K562 (cell line): ENCODE results near the gene DDT. TPM values are rescaled to one million over a fixed set of nuclear protein-coding genes. Genes with fewer than 3 reads are reported as not detected.
"Not testable (repeated sequence)": the region's sequence is repeated elsewhere in the genome, so short reads cannot be mapped to it uniquely, and the experiment has no call there.

Experiments used
- ATAC-seq: fragments of 200-7000 bp; cut with Tn5 transposase; 3 replicates; pipeline ENCODE4 v1.9.1; 2020; ENCODE audit warnings: moderate library complexity
- BruUV-seq: library from RNA; stranded (reverse); fragments of 400-500 nt; replicated peaks from 2 replicates; lab custom pipeline; 2021; lab: Mats Ljungman, UMichigan
- CTCF ChIA-PET: fragments of 300-600 bp; formaldehyde crosslinking; extraction: SDS; loops from one replicate; lab custom pipeline; 2021; ENCODE audit warnings: low intra/inter-chr PET ratio; lab: Yijun Ruan, JAX
- POLR2A ChIA-PET: fragments of 300-600, 350-650 bp; sonication (Branson Sonifier 250); formaldehyde crosslinking; extraction: SDS; loops from one replicate; lab custom pipeline; 2021; ENCODE audit warnings: antibody characterized with exemption, inconsistent platforms; lab: Yijun Ruan, JAX
- DNase-seq, 4 experiments: peaks; one replicate each; pipeline versions ENCODE4 v3.0.0 to v3.0.0-alpha.2; 2011 to 2018; ENCODE audit warnings: low spot score in 3 of 4, mixed read lengths in 3 of 4; ENCODE audit errors: extremely low read depth in 1 of 4
- FAIRE-seq: peaks from 2 replicates; lab custom pipeline; 2011; peaks lifted over from hg19 to GRCh38; lab: Jason Lieb, UNC
- H2AFZ ChIP-seq: 2 replicates; pipeline ENCODE4 v1.6.0; 2011; ENCODE audit warnings: low read depth, low read length, control low read depth, inconsistent platforms
- H3K27ac ChIP-seq: fragments of 200-600 bp; 3 replicates; pipeline ENCODE4 v1.8.0; 2011; ENCODE audit warnings: low read depth, mild to moderate bottlenecking, control low read depth, inconsistent platforms, low read length, moderate library complexity, mixed read lengths; ENCODE audit errors: extremely low read depth
- H3K27me3 ChIP-seq, 2 experiments: fragments of 300-600 bp in 1 of 2; 2 replicates in 1 of 2; 3 replicates in 1 of 2; pipeline versions ENCODE4 v1.6.0 to v1.8.0; 2011; ENCODE audit warnings: inconsistent platforms in 2 of 2, low read length in 2 of 2, mild to moderate bottlenecking in 1 of 2, mixed read lengths in 1 of 2, moderate library complexity in 1 of 2; ENCODE audit not compliant: control insufficient read depth in 2 of 2, insufficient read depth in 2 of 2
- H3K36me3 ChIP-seq: fragments of 300-600 bp; 3 replicates; pipeline ENCODE4 v1.8.0; 2011; ENCODE audit warnings: mild to moderate bottlenecking, low read length, inconsistent platforms; ENCODE audit not compliant: control insufficient read depth, insufficient read depth
- H3K4me1 ChIP-seq, 2 experiments: fragments of 200-600 bp in 1 of 2; replicated peaks in 1 of 2; 2 replicates in 1 of 2; 3 replicates in 1 of 2; pipeline versions ENCODE4 v1.5.1 to v1.8.0; 2011; ENCODE audit warnings: inconsistent platforms in 2 of 2, low read length in 2 of 2, mild to moderate bottlenecking in 1 of 2, mixed read lengths in 1 of 2, moderate library complexity in 1 of 2; ENCODE audit not compliant: control insufficient read depth in 2 of 2, insufficient read depth in 2 of 2
- H3K4me2 ChIP-seq: 2 replicates; pipeline ENCODE4 v1.6.1; 2011; ENCODE audit warnings: low read length, control low read depth, inconsistent platforms, mixed read lengths; ENCODE audit not compliant: insufficient read depth
- H3K4me3 ChIP-seq: fragments of 200-600 bp; sonication (generic), shearing (Covaris generic); 2 replicates; pipeline ENCODE4 v1.5.1; 2016; ENCODE audit warnings: control low read depth, inconsistent platforms
- H3K79me2 ChIP-seq: fragments of 200-600 bp; 3 replicates; pipeline ENCODE4 v1.8.0; 2011; ENCODE audit warnings: low read length, inconsistent platforms; ENCODE audit not compliant: control insufficient read depth, insufficient read depth
- H3K9ac ChIP-seq, 2 experiments: 2 replicates each; pipeline versions ENCODE4 v1.6.0 to v1.6.1; 2011; ENCODE audit warnings: low read depth in 2 of 2, low read length in 2 of 2, control low read depth in 1 of 2, inconsistent platforms in 1 of 2, mild to moderate bottlenecking in 1 of 2, mixed read lengths in 1 of 2; ENCODE audit not compliant: insufficient read depth in 1 of 2
- H3K9me1 ChIP-seq: one replicate; pipeline ENCODE4 v1.6.0; 2011; ENCODE audit warnings: inconsistent platforms, mild to moderate bottlenecking, low read length, moderate library complexity; ENCODE audit not compliant: control insufficient read depth, insufficient read depth
- H3K9me3 ChIP-seq: replicated peaks from 2 replicates; pipeline ENCODE4 v1.5.1; 2011; ENCODE audit warnings: low read depth, low read length, inconsistent platforms; ENCODE audit not compliant: control insufficient read depth, insufficient read depth
- H4K20me1 ChIP-seq: replicated peaks from 2 replicates; pipeline ENCODE4 v1.6.1; 2011; ENCODE audit warnings: low read length, inconsistent platforms, mixed read lengths; ENCODE audit not compliant: control insufficient read depth, insufficient read depth
- WGBS: fragments of 100-300 bp; shearing (Covaris generic); methylation state at CpG from one replicate; pipeline ENCODE4 v1.1.6; 2016; ENCODE audit warnings: low coverage, mixed read lengths; ENCODE audit not compliant: insufficient coverage; ENCODE audit errors: missing lambda C conversion rate; 5-methylcytosine and 5-hydroxymethylcytosine counted together
- in situ Hi-C: fragments of 300-500 bp; cut with MboI; formaldehyde crosslinking; loops from 4 replicates; pipeline ENCODE4 v1.15.0; 2018; ENCODE audit warnings: inconsistent platforms, mixed read lengths
- intact Hi-C: fragments of 100-400 bp; cut with micrococcal nuclease; formaldehyde crosslinking; loops from 2 replicates; pipeline ENCODE4 v1.14.2; 2022
- polyA plus RNA-seq, 8 experiments: library from polyadenylated mRNA; depleted of rRNA in 4 of 8; stranded (reverse) in 5 of 8; unstranded in 3 of 8; fragments of >200 nt; fragmentation: Nextera tagmentation in 2 of 8; fragmentation: Illumina TruSeq in 1 of 8; extraction: Ambion mirVana in 2 of 8; extraction: Trizol in 1 of 8; gene quantifications; 2 replicates each; pipeline versions ENCODE4 v1.2.1 to v1.2.3, GENCODE V29; 2011 to 2014; ENCODE audit warnings: inconsistent platforms in 1 of 8, missing spikeins in 1 of 8
- total RNA-seq, 7 experiments: library from RNA; depleted of rRNA in 6 of 7; stranded (reverse); fragments of >200 nt in 6 of 7; fragmentation: Illumina TruSeq in 2 of 7; extraction: Trizol in 2 of 7; gene quantifications; 2 replicates each; pipeline versions ENCODE4 v1.2.1 to v1.2.3, GENCODE V29; 2011 to 2021; ENCODE audit warnings: low replicate concordance in 1 of 7
- TF ChIP-seq, protein P1 (sequence below): sonication (generic); formaldehyde crosslinking; IDR thresholded peaks from 2 replicates; pipeline ENCODE4 v1.9.0; 2022; ENCODE audit warnings: mild to moderate bottlenecking, missing genetic modification reagents

DDT gene
- total and polyA plus RNA-seq, 9 of the 15 experiments (the other 6 are each of a cell fraction or from before 2014, with no cell fraction given) = 24.0 to 209 (median 63.2) TPM

- TF ChIP-seq, protein P1, sequence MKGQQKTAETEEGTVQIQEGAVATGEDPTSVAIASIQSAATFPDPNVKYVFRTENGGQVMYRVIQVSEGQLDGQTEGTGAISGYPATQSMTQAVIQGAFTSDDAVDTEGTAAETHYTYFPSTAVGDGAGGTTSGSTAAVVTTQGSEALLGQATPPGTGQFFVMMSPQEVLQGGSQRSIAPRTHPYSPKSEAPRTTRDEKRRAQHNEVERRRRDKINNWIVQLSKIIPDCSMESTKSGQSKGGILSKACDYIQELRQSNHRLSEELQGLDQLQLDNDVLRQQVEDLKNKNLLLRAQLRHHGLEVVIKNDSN (CRISPR knock-in tag) = peak; percentile 57; the same call in 1 of the 2 replicates
These were observed 17.8 kb downstream of the DDT start (continued) for GRCh38 chr22:23956301-23956900.

DNA sequence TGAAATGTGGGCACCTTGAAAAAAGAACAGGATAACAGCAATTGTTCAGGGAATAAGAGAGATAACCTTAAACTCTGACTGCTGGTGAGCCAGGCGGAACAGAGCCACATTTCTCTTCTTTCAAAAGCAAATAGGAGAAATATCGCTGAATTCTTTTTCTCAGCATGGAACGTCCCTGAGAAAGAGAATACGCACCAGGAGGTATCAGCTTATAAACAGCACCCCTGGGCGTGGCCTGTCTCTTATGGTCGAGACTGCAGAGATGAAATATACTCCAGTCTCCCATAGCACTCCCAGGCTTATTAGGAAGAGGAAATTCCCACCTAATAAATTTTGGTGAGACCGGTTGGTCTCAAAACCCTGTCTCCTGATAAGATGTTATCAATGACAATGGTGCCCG, 18.4 kb downstream of the DDT start:
- H3K4me3 ChIP-seq, ATAC-seq, POLR2A ChIA-PET, DNase-seq, H2AFZ ChIP-seq, H3K4me2 ChIP-seq, H3K4me1 ChIP-seq, H3K9ac ChIP-seq, H4K20me1 ChIP-seq, BruUV-seq, FAIRE-seq, H3K27ac ChIP-seq, H3K36me3 ChIP-seq, H3K9me3 ChIP-seq, H3K27me3 ChIP-seq, H3K79me2 ChIP-seq, H3K9me1 ChIP-seq: not testable (repeated sequence)
- intact Hi-C loops = loop anchor here (10.0 kb wide), 1 partner anchor 229 kb away; the partner anchor contains the start of gene SUSD2
- CTCF ChIA-PET = interaction anchor here (1.2 kb wide), 1 partner anchor 219 kb away, joined by 4 read pairs; no protein-coding TSS in a partner anchor
- WGBS = no CpG with 5 or more reads among the region's 8 CpGs
- in situ Hi-C loops = loop anchor here (10.0 to 25.0 kb wide), 2 partner anchors 219 to 556 kb away; no protein-coding TSS in a partner anchor

- H3K4me1 ChIP-seq, H3K9me3 ChIP-seq, FAIRE-seq, H3K4me2 ChIP-seq, H2AFZ ChIP-seq, CTCF ChIA-PET, BruUV-seq, H3K9ac ChIP-seq, H3K79me2 ChIP-seq, POLR2A ChIA-PET, H4K20me1 ChIP-seq, DNase-seq, H3K36me3 ChIP-seq, H3K4me3 ChIP-seq, H3K9me1 ChIP-seq, H3K27me3 ChIP-seq, ATAC-seq, H3K27ac ChIP-seq: not testable (repeated sequence)
- in situ Hi-C loops = loop anchor here (10.0 to 25.0 kb wide), 2 partner anchors 220 to 557 kb away; no protein-coding TSS in a partner anchor
- intact Hi-C loops = loop anchor here (10.0 kb wide), 1 partner anchor 230 kb away; the partner anchor contains the start of gene SUSD2
- 52% methylated on average over 4 of the region's 6 CpGs for WGBS
These were observed 19.3 kb downstream of the DDT start for GRCh38 chr22:23954991-23955305.

- H3K36me3 ChIP-seq, H3K27me3 ChIP-seq, H3K9me3 ChIP-seq, DNase-seq, H3K79me2 ChIP-seq, H2AFZ ChIP-seq, H3K27ac ChIP-seq, H3K9me1 ChIP-seq, H3K4me2 ChIP-seq, ATAC-seq, H3K9ac ChIP-seq, H4K20me1 ChIP-seq, H3K4me1 ChIP-seq, FAIRE-seq, CTCF ChIA-PET, H3K4me3 ChIP-seq, BruUV-seq, POLR2A ChIA-PET: not testable (repeated sequence)
- 50% methylated on average over 3 of the region's 8 CpGs for WGBS
- in situ Hi-C loops = loop anchor here (10.0 to 25.0 kb wide), 2 partner anchors 220 to 558 kb away; no protein-coding TSS in a partner anchor
- intact Hi-C loops = loop anchor here (10.0 kb wide), 1 partner anchor 230 kb away; the partner anchor contains the start of gene SUSD2
These were observed 19.8 kb downstream of the DDT start for GRCh38 chr22:23954193-23954990.
